Glutamatergic neuron (in vitro differentiated cells): ENCODE results near the gene HES6. TPM values are rescaled to one million over a fixed set of nuclear protein-coding genes. Genes with fewer than 3 reads are reported as not detected.

Source experiments
- DNase-seq: peaks from one replicate; pipeline ENCODE4 v3.0.0; 2022
- H3K27ac Mint-ChIP-seq: one replicate; pipeline ENCODE4 v1.8.0; 2020; ENCODE audit warnings: mild to moderate bottlenecking, mixed read lengths, inconsistent platforms; ENCODE audit not compliant: unreplicated experiment
- H3K27me3 Mint-ChIP-seq: one replicate; pipeline ENCODE4 v1.8.0; 2020; ENCODE audit warnings: mild to moderate bottlenecking, moderate library complexity, mixed read lengths, inconsistent platforms; ENCODE audit not compliant: unreplicated experiment
- H3K36me3 Mint-ChIP-seq: one replicate; pipeline ENCODE4 v1.8.0; 2020; ENCODE audit warnings: mild to moderate bottlenecking, mixed read lengths, inconsistent platforms; ENCODE audit not compliant: unreplicated experiment
- H3K4me1 Mint-ChIP-seq: one replicate; pipeline ENCODE4 v1.8.0; 2020; ENCODE audit warnings: mild to moderate bottlenecking, low read depth, mixed read lengths, inconsistent platforms; ENCODE audit not compliant: unreplicated experiment
- H3K4me3 Mint-ChIP-seq: one replicate; pipeline ENCODE4 v1.8.0; 2020; ENCODE audit warnings: mild to moderate bottlenecking, mixed read lengths, inconsistent platforms; ENCODE audit not compliant: unreplicated experiment
- H3K9me3 Mint-ChIP-seq: one replicate; pipeline ENCODE4 v1.8.0; 2020; ENCODE audit warnings: mild to moderate bottlenecking, moderate library complexity, mixed read lengths, inconsistent platforms; ENCODE audit not compliant: unreplicated experiment
- CTCF ChIP-seq: fragments of 200-600 bp; sonication (generic); IDR thresholded peaks from one replicate; pipeline ENCODE4 v1.5.0; 2021; ENCODE audit not compliant: partially characterized antibody, unreplicated experiment
- total RNA-seq: library from RNA; stranded (reverse); fragmentation: NEBNext Ultra II Directional; extraction: Animal tissue kit (Norgen Biotek cat#: 25700); gene quantifications from one replicate; pipeline ENCODE4 v1.2.1, GENCODE V29; 2021; ENCODE audit not compliant: unreplicated experiment

Gene HES6
- total RNA-seq, 1 donor from 2014 or later: 665 TPM

DNA sequence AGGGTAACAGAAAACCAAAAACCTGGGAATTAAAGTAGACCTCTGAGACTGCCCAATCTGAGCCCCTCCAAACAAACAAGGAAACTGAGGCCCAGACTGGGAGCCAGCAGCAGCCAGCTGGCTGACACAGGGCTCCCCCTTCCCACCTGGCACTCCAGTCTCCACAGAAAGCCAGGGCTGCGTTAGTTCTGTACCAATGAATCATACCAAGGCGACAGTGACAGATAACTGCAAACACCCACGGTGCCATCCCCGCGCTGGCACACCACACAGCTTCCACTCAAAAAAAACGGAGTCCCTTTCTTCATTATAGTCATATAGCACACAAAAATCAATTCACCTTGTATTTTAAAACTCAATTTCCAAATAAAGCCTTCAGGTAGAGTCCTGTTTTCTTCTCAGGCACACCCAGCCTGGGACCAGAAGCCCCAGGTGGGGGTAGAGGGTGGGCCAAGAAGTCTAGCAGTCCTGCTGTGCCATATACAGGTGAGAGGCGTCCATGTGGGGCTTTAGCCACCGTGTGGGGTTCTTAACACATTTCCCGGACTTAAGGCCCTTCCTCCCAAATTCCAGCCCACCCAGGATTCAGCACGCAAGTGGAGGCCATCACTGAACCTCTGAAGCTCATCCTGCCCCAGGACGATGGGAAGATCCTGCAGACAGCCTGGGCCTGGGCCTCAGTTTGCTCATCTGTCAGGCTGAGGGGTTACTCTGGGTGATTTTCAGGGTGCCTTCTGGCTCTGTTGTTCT lies 47.3 kb upstream of the HES6 start:
- H3K27me3 Mint-ChIP-seq: peaks cover 6% of the 10 kb centered on the region
- peak overlapping the region; percentile 88 for H3K4me3 Mint-ChIP-seq
- no peak for TF ChIP-seq CTCF
- H3K27ac Mint-ChIP-seq: no peak overlapping the region
- peaks cover 10% of the 10 kb centered on the region for H3K4me1 Mint-ChIP-seq
- H3K9me3 Mint-ChIP-seq: peaks cover 5% of the 10 kb centered on the region
- H3K36me3 Mint-ChIP-seq: no peaks in the 10 kb centered on the region
- no peak for DNase-seq

GRCh38 chr2:238286551-238286950 lies 46.7 kb upstream of the HES6 start:
- Mint-ChIP-seq H3K36me3 (no peaks in the 10 kb centered on the region), H3K9me3 (peaks cover 5% of the 10 kb centered on the region), H3K4me3 (peak overlapping the region; percentile 88), H3K4me1 (peaks cover 10% of the 10 kb centered on the region), H3K27me3 (peaks cover 6% of the 10 kb centered on the region), H3K27ac (no peak overlapping the region)
- no peak for TF ChIP-seq CTCF
- no peak for DNase-seq

- Mint-ChIP-seq H3K27me3 (peaks cover 6% of the 10 kb centered on the region), H3K36me3 (no peaks in the 10 kb centered on the region), H3K27ac (no peak overlapping the region), H3K9me3 (peaks cover 5% of the 10 kb centered on the region), H3K4me3 (no peak overlapping the region), H3K4me1 (peaks cover 10% of the 10 kb centered on the region)
- TF ChIP-seq CTCF: no peak
- no peak for DNase-seq
These were observed 46.3 kb upstream of the HES6 start for GRCh38 chr2:238286095-238286494.

DNA sequence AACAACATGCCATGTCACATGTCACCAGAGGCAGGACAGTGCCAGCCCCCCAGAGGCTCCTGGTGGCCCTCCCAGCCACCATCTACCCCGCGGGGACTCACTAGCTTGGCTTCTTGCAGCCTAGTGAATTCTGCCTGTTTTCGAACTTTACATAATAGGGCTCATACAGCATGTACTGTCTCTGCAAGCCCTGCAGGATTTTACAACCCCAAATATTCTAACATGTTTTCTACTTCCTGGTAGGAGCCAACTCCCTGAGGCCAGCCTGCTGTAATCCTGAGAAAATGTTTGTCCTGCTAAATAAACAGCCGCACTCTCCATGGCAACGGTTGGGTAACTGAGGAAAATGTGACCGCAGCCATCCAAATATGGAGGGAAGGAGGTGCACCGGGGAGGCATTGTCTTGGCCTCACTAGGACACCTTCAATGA lies 45.8 kb upstream of the HES6 start:
- TF ChIP-seq CTCF: no peak
- H3K36me3 Mint-ChIP-seq: no peaks in the 10 kb centered on the region
- no peak overlapping the region for H3K4me3 Mint-ChIP-seq
- H3K27ac Mint-ChIP-seq: no peak overlapping the region
- peaks cover 10% of the 10 kb centered on the region for H3K4me1 Mint-ChIP-seq
- peaks cover 5% of the 10 kb centered on the region for H3K9me3 Mint-ChIP-seq
- peaks cover 6% of the 10 kb centered on the region for H3K27me3 Mint-ChIP-seq
- no peak for DNase-seq

- peaks cover 2% of the 10 kb centered on the region for H3K27me3 Mint-ChIP-seq
- TF ChIP-seq CTCF: no peak
These were observed 45.1 kb upstream of the HES6 start for GRCh38 chr2:238284802-238285515.

More at GRCh38 chr2:238284802-238285515, 45.1 kb upstream of the HES6 start:
- H3K27ac Mint-ChIP-seq: no peak overlapping the region
- peaks cover 10% of the 10 kb centered on the region for H3K4me1 Mint-ChIP-seq
- DNase-seq: no peak
- no peak overlapping the region for H3K4me3 Mint-ChIP-seq
- H3K36me3 Mint-ChIP-seq: no peaks in the 10 kb centered on the region
- peaks cover 5% of the 10 kb centered on the region for H3K9me3 Mint-ChIP-seq
